ENCODE measurements around the gene POMGNT2.

DNA sequence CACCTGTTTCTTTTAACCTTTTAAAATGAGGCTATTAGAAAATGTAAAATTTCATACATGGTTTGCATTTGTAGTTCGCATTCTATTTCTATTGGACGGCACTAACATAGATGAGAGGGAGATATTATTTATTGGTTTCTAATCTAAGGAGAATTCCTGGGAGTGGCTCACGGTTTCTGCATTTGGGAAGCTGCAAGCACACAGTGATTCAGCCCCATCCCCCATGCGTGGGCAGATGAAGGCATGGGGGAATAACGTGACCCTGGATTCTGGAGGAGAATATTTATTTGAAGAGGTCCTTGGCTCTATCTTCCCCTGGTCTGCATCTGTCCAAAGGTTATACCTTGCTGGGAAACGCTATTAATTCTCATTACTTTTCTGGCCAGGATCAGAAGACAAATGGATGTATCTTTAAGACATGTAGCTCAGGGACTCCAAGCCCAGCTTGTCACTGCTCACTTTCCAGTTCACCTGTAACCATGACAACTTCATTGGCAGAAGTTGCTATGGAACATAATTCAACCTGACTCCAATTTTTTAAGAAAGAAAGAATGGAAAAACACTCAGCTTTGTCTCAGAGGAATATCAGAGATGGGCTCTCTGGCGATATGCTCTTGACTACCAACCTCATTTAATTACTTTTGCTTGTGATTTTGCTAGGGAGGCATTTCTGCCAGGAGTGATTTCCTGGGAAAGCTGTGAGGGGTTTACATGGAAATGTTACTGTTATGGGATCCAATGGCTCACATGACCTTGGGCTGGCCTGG lies 27.2 kb upstream of the POMGNT2 start:
- TF ChIP-seq CTCF (IDR thresholded peaks at IDR 0.05; ENCODE audit: insufficient read depth, low read depth, low read length) (no peak), EZH2 (IDR thresholded peaks at IDR 0.05; ENCODE audit: insufficient read depth, low read length) (no peak)

Measured in astrocyte (in vitro differentiated cells and primary cell).